Inflammatory macrophage treated with lipopolysaccharide for 4 hours (primary cell): Measurements from ENCODE around the gene SPTBN4.
"Not testable (repeated sequence)": the region's sequence is repeated elsewhere in the genome, so short reads cannot be mapped to it uniquely, and the experiment has no call there.

ENCODE experiments used
- DNase-seq: peaks from one replicate; pipeline ENCODE4 v3.0.0-alpha.2; 2020

The SPTBN4 gene

DNA sequence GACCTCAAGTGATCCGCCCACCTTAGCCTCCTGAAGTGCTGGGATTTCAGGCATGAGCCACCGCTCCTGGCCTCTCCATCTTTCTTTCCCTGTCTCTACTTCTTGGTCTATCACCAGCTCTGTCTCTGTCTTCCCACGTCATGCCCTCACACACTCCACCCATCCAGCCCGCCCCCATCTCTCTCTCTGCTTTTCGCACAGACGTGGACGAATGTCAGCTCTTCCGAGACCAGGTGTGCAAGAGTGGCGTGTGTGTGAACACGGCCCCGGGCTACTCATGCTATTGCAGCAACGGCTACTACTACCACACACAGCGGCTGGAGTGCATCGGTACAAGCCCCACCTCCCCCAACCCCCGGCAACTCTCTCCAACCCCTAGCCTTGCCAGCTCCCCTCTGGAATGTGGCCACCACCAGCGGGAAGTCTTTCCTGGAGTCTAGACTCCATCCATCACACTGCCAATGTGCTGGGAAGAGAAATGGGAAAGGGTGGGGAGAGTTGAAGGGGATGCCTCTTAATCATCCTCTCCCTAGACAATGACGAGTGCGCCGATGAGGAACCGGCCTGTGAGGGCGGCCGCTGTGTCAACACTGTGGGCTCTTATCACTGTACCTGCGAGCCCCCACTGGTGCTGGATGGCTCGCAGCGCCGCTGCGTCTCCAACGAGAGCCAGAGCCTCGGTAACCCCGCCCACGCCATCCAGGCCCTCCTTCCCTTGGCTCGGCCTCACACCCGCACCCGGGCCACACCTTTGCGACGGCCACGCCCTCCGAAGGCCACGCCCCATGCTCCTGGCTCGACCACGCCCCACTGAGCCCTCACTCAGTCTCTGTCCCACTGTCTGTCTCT is 156.8 kb downstream of the SPTBN4 start:
- no peak for DNase-seq

DNA sequence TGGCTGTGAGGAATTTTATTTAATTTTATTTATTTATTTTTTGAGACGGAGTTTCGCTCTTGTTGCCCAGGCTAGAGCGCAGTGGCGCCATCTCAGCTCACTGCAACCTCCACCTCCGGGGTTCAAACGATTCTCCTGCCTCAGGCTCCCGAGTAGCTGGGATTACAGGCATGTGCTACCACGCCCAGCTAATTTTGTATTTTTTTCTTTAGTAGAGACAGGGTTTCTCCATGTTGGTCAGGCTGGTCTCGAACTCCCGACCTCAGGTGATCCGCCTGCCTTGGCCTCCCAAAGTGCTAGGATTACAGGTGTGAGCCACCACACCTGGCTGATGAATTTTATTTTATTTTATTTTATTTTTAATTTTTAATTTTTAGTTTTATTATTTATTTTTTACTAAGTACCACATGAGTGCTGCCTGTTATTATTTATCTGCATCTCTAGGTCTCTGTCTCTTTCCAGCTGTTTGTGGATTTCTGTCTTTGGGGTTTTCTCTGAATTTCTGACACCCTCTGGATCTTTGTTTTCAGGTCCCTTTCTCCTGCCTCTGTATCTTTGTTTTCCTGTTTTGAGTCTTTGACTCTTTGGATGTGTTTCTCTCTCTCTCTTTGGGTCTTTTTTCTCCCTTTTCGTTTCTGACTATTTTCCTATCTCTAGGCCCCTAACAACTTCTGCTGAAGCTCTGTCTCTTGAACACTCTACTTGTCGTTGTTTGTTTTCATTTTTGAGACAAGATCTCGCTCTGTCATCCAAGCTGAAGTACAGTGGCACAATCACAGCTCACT is 157.8 kb downstream of the SPTBN4 start:
- not testable (repeated sequence) for DNase-seq

DNA sequence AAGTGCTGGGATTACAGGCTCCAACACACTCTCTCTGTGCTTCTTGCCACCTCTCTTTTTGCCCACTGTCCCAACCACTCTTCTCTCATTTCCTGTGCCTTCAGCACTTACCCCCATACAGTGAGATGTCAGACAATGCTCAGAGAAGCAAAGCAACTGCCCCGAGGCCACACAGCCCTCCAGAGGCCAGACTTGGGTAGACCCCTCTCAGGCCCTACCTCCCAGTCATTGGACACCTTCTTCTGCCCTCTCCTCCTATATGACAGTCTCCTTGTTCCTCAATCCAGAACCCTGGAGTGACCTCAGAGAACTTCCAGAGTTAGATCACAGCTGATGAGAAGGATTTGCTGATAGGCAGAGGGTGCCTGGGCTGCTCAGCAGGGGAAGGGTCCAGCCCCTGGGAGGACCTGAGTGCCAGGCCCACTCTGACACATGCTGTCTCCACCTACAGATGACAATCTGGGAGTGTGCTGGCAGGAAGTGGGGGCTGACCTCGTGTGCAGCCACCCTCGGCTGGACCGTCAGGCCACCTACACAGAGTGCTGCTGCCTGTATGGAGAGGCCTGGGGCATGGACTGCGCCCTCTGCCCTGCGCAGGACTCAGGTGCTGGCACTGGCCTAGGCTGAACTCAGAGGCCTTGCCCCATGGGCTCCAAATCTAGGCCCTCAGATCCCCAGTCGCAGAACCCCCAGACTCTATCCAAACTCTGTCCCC is 158.8 kb downstream of the SPTBN4 start:
- DNase-seq, result peak; percentile 38
